Erythroblast (primary cell): ENCODE data around the gene FRAT1.

ENCODE experiments used
- GATA1 ChIP-seq: IDR thresholded peaks from 2 replicates; pipeline ENCODE4 v1.6.1; 2011; ENCODE audit warnings: low read depth, mild to moderate bottlenecking, control low read depth, low read length, moderate library complexity
- POLR2A ChIP-seq: IDR thresholded peaks from 2 replicates; pipeline ENCODE4 v1.6.1; 2011; ENCODE audit warnings: mild to moderate bottlenecking, low read length

GRCh38 chr10:97363071-97363470, 44.0 kb downstream of the FRAT1 start:
- no peak for TF ChIP-seq POLR2A
- TF ChIP-seq GATA1: no peak
